GM12873 (cell line): ENCODE data around the gene RASA1.

Source experiments
- TF ChIP-seq, protein P1 (sequence below): IDR thresholded peaks from 2 replicates; pipeline ENCODE4 v1.5.1; 2012; ENCODE audit warnings: low read depth, mild to moderate bottlenecking, moderate library complexity, low read length, control low read depth; ENCODE audit not compliant: insufficient read depth; ENCODE audit errors: missing control alignments

The RASA1 gene

DNA sequence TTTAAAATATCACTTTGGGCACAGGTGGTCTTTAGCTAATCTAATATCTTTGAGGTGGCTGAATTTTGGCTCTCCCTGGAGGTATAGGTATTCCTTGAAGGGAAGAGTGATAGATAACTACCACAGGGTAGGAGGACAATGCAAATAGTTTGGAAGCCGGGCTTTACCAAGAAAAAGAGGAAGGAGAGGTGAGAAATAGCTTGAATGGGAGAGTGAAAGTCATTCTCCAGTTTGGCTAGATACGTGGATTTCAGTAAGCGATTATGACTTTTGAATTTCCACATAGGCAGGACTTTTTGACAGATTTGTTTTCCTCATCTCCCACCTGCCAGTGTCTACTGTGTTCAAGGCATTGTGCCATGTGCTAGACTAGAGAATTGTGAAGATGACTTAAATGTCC is 45.5 kb downstream of the RASA1 start:
- TF ChIP-seq, protein P1, sequence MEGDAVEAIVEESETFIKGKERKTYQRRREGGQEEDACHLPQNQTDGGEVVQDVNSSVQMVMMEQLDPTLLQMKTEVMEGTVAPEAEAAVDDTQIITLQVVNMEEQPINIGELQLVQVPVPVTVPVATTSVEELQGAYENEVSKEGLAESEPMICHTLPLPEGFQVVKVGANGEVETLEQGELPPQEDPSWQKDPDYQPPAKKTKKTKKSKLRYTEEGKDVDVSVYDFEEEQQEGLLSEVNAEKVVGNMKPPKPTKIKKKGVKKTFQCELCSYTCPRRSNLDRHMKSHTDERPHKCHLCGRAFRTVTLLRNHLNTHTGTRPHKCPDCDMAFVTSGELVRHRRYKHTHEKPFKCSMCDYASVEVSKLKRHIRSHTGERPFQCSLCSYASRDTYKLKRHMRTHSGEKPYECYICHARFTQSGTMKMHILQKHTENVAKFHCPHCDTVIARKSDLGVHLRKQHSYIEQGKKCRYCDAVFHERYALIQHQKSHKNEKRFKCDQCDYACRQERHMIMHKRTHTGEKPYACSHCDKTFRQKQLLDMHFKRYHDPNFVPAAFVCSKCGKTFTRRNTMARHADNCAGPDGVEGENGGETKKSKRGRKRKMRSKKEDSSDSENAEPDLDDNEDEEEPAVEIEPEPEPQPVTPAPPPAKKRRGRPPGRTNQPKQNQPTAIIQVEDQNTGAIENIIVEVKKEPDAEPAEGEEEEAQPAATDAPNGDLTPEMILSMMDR, result no peak

DNA sequence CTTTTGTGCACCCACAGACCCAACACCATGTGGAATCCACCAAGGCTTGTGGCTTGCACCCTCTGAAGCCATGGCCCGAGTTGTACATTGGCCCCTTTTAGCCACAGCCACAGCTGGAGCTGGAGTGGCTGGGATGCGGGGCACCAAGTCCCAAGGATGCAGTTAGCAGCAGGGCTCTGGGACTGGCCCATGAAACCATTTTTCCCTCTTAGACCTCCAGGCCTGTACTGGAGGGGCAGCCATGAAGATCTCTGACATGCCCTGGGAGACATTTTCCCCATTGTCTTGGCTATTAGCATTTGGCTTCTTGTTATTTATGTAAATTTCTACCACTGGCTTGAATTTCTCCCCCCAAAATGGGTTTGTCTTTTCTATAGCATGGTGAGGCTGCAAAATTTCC is 51.8 kb downstream of the RASA1 start:
- TF ChIP-seq, protein P1, result no peak

DNA sequence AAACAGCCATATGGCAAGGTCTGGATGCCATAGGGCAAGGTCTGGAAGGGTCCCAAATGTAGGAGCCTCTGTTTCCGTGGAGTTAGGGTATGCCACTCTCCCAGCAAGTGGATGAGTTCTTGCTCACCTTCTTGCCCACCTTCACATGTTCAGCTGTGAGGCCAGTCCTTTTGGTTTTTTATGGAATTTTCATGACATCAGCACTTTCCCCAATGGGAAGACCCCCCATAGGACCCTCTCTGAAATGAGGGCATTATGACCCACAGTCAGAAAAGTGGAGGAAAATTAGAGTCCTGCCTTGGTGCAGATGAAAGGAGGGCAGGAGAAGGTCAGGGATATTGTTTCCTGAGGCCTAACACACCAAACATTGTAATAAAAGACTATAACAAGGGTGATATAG is 53.9 kb downstream of the RASA1 start:
- TF ChIP-seq, protein P1, result no peak

DNA sequence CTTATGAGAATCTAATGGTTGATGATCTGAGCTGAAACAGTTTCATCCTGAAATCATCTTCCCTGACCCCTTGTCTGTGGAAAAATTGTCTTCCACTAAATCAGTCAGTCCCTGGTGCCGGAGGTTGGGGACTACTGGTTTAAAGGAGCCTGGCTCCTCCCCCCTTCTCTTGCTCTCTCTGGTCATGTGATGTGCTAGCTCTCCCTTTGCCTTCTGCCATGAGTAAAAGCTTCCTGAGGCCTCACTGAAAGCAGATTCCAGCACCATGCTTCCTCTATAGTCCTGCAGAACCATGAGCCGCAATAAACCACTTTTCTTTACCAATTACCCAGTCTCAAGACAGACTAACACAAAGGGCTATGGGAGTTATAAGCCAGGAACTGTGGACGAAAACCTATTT is 54.7 kb downstream of the RASA1 start:
- TF ChIP-seq, protein P1, result no peak

DNA sequence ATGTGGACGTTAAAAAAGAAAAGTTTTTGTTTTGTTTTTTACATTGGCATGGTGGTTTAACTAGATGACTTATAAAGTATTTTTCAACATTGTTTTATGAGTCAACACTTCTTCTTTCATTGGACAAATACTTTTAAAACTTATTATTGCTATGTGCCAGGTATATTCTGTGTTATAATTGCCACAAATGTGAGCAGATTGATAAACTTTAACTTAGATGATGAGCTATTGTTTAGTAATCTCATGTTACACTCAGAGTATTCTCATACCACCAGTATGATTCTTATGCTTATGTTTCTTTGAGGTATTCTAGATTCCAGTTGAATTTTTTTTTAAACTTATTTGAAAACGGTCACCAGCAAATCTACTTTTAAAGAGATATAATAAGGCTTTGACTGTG is 60.3 kb downstream of the RASA1 start:
- TF ChIP-seq, protein P1, result no peak

DNA sequence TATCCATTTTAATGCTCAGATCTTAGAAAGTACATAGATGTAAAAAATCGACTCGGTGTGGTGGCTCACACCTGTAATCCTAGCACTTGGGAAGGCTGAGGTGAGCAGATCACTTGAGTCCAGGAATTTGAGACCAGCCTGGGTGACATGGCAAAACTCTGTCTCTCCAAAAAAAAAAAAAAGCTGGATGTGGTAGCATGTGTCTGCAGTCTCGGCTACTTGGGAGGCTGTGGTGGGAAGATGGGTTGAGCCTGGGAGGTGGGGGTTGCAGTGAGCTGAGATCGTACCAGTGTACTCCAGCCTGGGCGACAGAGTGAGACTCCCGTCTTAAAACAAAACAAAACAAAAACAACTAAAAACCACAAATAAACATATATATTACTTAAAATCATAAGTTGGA is 61.4 kb downstream of the RASA1 start:
- TF ChIP-seq, protein P1, result no peak

DNA sequence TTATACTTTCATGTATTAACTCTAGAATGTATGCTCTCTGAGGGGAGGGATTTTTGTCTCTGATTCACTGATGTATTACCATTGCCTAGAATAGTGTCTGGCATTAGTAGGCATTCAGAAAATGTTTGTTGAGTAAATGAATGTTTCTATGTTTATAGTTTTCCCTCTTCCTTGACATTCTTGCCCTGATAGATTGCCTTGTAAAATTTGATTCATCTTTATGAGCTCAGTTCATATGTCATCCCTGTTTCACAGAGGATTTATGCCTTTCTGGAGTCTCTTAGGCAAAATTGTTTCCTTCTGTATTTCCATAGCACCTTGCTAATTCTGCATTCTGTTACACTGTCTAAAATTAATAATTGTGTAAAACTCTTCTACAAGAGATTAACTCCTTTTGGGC is 72.3 kb downstream of the RASA1 start:
- TF ChIP-seq, protein P1, result no peak
